Kidney epithelial cell (primary cell): ENCODE measurements around the gene ANO3. TPM values are rescaled to one million over a fixed set of nuclear protein-coding genes. Genes with fewer than 3 reads are reported as not detected.

ENCODE experiments used
- DNase-seq: peaks from one replicate; pipeline ENCODE4 v3.0.0-alpha.2; 2010; ENCODE audit warnings: low read depth
- H3K27me3 ChIP-seq: 2 replicates; pipeline ENCODE4 v1.6.0; 2011; ENCODE audit warnings: low read length; ENCODE audit not compliant: control insufficient read depth, insufficient read depth
- H3K36me3 ChIP-seq: 2 replicates; pipeline ENCODE4 v1.5.1; 2011; ENCODE audit warnings: low read length; ENCODE audit not compliant: control insufficient read depth, insufficient read depth
- H3K4me3 ChIP-seq: 2 replicates; pipeline ENCODE4 v1.5.1; 2011; ENCODE audit warnings: low read depth, mild to moderate bottlenecking, control low read depth, low read length
- total RNA-seq: library from RNA; depleted of rRNA; stranded (reverse); fragments of >200 nt; gene quantifications from 2 replicates; pipeline ENCODE4 v1.2.3, GENCODE V29; 2015
- TF ChIP-seq, protein P1 (sequence below): IDR thresholded peaks from 2 replicates; pipeline ENCODE4 v1.5.1; 2011; ENCODE audit warnings: mild to moderate bottlenecking, moderate library complexity, low read length, control low read depth, inconsistent platforms; ENCODE audit not compliant: insufficient read depth, poor library complexity, severe bottlenecking

Gene ANO3
- total RNA-seq, 1 donor from 2014 or later, result not detected

DNA sequence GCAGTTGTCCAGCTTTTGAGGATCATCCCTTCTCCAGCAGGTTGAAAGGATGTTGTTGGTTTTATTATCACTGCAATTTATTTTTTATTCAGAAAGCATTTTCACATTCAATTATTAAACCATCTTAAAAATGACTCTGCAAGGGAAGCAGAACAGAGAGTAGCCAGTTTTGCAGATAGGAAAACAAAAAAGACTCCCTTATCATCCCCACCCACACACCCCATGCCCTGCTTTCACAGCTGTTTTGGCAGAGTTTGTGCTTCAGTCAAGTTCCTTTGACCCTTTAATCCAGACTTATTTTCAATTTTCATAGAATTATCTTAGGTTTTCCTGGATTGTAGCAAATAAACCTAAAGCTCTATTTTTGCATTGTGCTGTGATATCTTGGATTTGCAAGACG is 195.8 kb downstream of the ANO3 start:
- TF ChIP-seq, protein P1, sequence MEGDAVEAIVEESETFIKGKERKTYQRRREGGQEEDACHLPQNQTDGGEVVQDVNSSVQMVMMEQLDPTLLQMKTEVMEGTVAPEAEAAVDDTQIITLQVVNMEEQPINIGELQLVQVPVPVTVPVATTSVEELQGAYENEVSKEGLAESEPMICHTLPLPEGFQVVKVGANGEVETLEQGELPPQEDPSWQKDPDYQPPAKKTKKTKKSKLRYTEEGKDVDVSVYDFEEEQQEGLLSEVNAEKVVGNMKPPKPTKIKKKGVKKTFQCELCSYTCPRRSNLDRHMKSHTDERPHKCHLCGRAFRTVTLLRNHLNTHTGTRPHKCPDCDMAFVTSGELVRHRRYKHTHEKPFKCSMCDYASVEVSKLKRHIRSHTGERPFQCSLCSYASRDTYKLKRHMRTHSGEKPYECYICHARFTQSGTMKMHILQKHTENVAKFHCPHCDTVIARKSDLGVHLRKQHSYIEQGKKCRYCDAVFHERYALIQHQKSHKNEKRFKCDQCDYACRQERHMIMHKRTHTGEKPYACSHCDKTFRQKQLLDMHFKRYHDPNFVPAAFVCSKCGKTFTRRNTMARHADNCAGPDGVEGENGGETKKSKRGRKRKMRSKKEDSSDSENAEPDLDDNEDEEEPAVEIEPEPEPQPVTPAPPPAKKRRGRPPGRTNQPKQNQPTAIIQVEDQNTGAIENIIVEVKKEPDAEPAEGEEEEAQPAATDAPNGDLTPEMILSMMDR, result no peak
- Histone ChIP-seq H3K36me3 (no peaks in the 10 kb centered on the region), H3K27me3 (no peaks in the 10 kb centered on the region), H3K4me3 (no peak overlapping the region)
- DNase-seq, result no peak

DNA sequence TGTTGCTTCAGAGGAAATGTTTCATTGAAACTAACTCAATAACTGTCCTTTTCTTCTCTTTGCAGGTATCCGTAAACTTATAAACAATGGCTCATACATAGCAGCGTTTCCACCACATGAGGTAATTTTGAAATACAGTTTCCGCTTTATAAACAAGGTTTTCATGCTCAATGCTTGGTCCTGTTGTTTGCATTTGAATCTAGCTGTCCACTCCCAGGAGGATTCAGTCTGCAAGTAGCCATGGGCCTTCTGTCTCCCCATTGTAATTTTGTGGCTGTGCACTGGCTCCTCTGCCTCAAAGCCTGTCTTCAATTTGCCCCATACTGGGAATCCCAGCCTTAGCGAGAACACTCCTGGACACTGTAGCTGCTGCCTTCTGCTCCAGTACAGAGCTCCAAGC is 205.4 kb downstream of the ANO3 start:
- Histone ChIP-seq H3K27me3 (no peaks in the 10 kb centered on the region), H3K4me3 (no peak overlapping the region), H3K36me3 (no peaks in the 10 kb centered on the region)
- DNase-seq, result no peak
- TF ChIP-seq, protein P1, result no peak

DNA sequence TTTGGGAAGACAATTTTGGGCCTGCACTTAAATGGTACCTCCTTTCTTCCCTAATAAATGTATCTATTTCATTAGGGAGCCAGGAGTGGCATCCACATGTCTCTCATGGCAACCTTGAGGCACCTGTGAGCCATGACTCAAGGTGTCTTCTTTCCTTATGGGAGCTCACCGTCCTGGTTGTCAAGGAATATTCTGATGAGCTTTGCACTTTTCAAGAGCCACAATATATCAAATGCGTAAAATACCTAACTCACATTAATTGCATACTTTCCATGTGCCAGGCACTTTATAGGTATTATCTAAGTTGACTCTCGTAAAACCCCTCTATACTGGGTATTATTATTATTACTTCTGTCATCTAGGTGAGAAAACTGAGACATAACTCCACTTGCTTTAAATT is 207.6 kb downstream of the ANO3 start:
- TF ChIP-seq, protein P1, result no peak

DNA sequence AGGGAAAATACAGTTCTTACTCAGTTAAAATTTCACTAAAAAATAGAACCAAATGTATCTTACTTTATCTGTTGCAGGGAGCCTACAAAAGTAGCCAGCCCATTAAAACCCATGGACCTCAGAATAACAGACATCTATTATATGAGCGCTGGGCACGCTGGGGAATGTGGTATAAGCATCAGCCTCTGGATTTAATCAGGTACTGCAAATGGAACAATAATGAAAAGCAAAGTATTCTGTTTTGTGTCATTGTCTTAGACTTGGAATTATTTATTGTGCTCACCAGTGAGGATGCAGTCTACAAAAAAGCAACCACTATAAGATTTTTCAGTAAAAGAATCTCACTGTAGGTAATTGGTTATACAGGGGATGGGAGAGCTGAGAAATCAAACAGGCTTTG is 209.9 kb downstream of the ANO3 start:
- Histone ChIP-seq H3K4me3 (no peak overlapping the region), H3K27me3 (no peaks in the 10 kb centered on the region), H3K36me3 (no peaks in the 10 kb centered on the region)
- DNase-seq, result no peak
- TF ChIP-seq, protein P1, result no peak

More for the DNA sequence above, 207.6 kb downstream of the ANO3 start:
- no peak for DNase-seq
- Histone ChIP-seq H3K36me3 (no peaks in the 10 kb centered on the region), H3K4me3 (no peak overlapping the region), H3K27me3 (no peaks in the 10 kb centered on the region)

DNA sequence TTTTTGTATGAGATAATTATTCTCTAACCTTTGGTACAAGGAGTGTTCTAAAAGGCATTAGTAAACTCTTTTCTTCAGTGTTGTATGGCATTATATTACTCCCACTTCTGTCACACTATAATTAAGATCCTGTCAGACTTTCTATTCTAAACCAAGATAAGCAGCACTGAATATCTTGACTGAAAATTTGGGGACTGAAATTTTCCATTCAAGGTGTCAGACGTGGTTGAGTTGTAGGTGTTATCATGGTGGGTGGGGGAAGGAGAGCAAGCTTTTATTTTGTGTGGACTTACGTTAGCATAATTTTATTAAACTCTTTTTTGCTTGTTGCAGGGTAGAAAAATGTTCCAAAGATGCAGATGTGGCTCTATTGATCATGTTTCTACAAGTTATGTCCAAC is 217.2 kb downstream of the ANO3 start:
- no peak overlapping the region for H3K4me3 ChIP-seq
- H3K27me3 ChIP-seq, result no peaks in the 10 kb centered on the region
- TF ChIP-seq, protein P1, result no peak
- H3K36me3 ChIP-seq, result no peaks in the 10 kb centered on the region
- no peak for DNase-seq

DNA sequence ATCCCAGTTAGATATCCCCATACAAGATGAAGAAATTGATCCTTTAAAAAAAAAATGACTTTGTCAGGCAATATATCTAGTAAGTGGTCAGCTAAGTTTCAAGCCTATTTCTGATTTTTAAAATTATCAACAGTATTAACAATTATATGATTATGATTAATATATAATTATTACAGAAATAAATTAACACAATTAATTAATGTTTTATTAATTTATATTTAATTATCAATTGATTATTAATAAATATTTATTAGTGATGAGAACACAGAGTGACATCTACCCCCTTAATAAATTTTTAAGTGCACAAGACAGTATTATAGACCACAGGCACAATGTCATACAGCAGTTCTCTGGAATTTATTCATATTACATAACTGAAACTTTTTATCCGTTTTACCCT is 218.1 kb downstream of the ANO3 start:
- TF ChIP-seq, protein P1, result no peak
- no peaks in the 10 kb centered on the region for H3K27me3 ChIP-seq
- DNase-seq, result no peak
- H3K4me3 ChIP-seq, result no peak overlapping the region
- H3K36me3 ChIP-seq, result no peaks in the 10 kb centered on the region
